K562 (cell line): Measurements from ENCODE around the gene NAA15. TPM values are rescaled to one million over a fixed set of nuclear protein-coding genes. Genes with fewer than 3 reads are reported as not detected.

Source experiments
- ATAC-seq: fragments of 200-7000 bp; cut with Tn5 transposase; 3 replicates; pipeline ENCODE4 v1.9.1; 2020; ENCODE audit warnings: moderate library complexity
- BruUV-seq: library from RNA; stranded (reverse); fragments of 400-500 nt; replicated peaks from 2 replicates; lab custom pipeline; 2021; lab: Mats Ljungman, UMichigan
- CTCF ChIA-PET: fragments of 300-600 bp; formaldehyde crosslinking; extraction: SDS; loops from one replicate; lab custom pipeline; 2021; ENCODE audit warnings: low intra/inter-chr PET ratio; lab: Yijun Ruan, JAX
- POLR2A ChIA-PET: fragments of 300-600, 350-650 bp; sonication (Branson Sonifier 250); formaldehyde crosslinking; extraction: SDS; loops from one replicate; lab custom pipeline; 2021; ENCODE audit warnings: antibody characterized with exemption, inconsistent platforms; lab: Yijun Ruan, JAX
- DNase-seq, 4 experiments: peaks; one replicate each; pipeline versions ENCODE4 v3.0.0 to v3.0.0-alpha.2; 2011 to 2018; ENCODE audit warnings: low spot score in 3 of 4, mixed read lengths in 3 of 4; ENCODE audit errors: extremely low read depth in 1 of 4
- FAIRE-seq: peaks from 2 replicates; lab custom pipeline; 2011; peaks lifted over from hg19 to GRCh38; lab: Jason Lieb, UNC
- H2AFZ ChIP-seq: 2 replicates; pipeline ENCODE4 v1.6.0; 2011; ENCODE audit warnings: low read depth, low read length, control low read depth, inconsistent platforms
- H3K27ac ChIP-seq: fragments of 200-600 bp; 3 replicates; pipeline ENCODE4 v1.8.0; 2011; ENCODE audit warnings: low read depth, mild to moderate bottlenecking, control low read depth, inconsistent platforms, low read length, moderate library complexity, mixed read lengths; ENCODE audit errors: extremely low read depth
- H3K27me3 ChIP-seq, 2 experiments: fragments of 300-600 bp in 1 of 2; 2 replicates in 1 of 2; 3 replicates in 1 of 2; pipeline versions ENCODE4 v1.6.0 to v1.8.0; 2011; ENCODE audit warnings: inconsistent platforms in 2 of 2, low read length in 2 of 2, mild to moderate bottlenecking in 1 of 2, mixed read lengths in 1 of 2, moderate library complexity in 1 of 2; ENCODE audit not compliant: control insufficient read depth in 2 of 2, insufficient read depth in 2 of 2
- H3K36me3 ChIP-seq: fragments of 300-600 bp; 3 replicates; pipeline ENCODE4 v1.8.0; 2011; ENCODE audit warnings: mild to moderate bottlenecking, low read length, inconsistent platforms; ENCODE audit not compliant: control insufficient read depth, insufficient read depth
- H3K4me1 ChIP-seq, 2 experiments: fragments of 200-600 bp in 1 of 2; replicated peaks in 1 of 2; 2 replicates in 1 of 2; 3 replicates in 1 of 2; pipeline versions ENCODE4 v1.5.1 to v1.8.0; 2011; ENCODE audit warnings: inconsistent platforms in 2 of 2, low read length in 2 of 2, mild to moderate bottlenecking in 1 of 2, mixed read lengths in 1 of 2, moderate library complexity in 1 of 2; ENCODE audit not compliant: control insufficient read depth in 2 of 2, insufficient read depth in 2 of 2
- H3K4me2 ChIP-seq: 2 replicates; pipeline ENCODE4 v1.6.1; 2011; ENCODE audit warnings: low read length, control low read depth, inconsistent platforms, mixed read lengths; ENCODE audit not compliant: insufficient read depth
- H3K4me3 ChIP-seq: fragments of 200-600 bp; sonication (generic), shearing (Covaris generic); 2 replicates; pipeline ENCODE4 v1.5.1; 2016; ENCODE audit warnings: control low read depth, inconsistent platforms
- H3K79me2 ChIP-seq: fragments of 200-600 bp; 3 replicates; pipeline ENCODE4 v1.8.0; 2011; ENCODE audit warnings: low read length, inconsistent platforms; ENCODE audit not compliant: control insufficient read depth, insufficient read depth
- H3K9ac ChIP-seq, 2 experiments: 2 replicates each; pipeline versions ENCODE4 v1.6.0 to v1.6.1; 2011; ENCODE audit warnings: low read depth in 2 of 2, low read length in 2 of 2, control low read depth in 1 of 2, inconsistent platforms in 1 of 2, mild to moderate bottlenecking in 1 of 2, mixed read lengths in 1 of 2; ENCODE audit not compliant: insufficient read depth in 1 of 2
- H3K9me1 ChIP-seq: one replicate; pipeline ENCODE4 v1.6.0; 2011; ENCODE audit warnings: inconsistent platforms, mild to moderate bottlenecking, low read length, moderate library complexity; ENCODE audit not compliant: control insufficient read depth, insufficient read depth
- H3K9me3 ChIP-seq: replicated peaks from 2 replicates; pipeline ENCODE4 v1.5.1; 2011; ENCODE audit warnings: low read depth, low read length, inconsistent platforms; ENCODE audit not compliant: control insufficient read depth, insufficient read depth
- H4K20me1 ChIP-seq: replicated peaks from 2 replicates; pipeline ENCODE4 v1.6.1; 2011; ENCODE audit warnings: low read length, inconsistent platforms, mixed read lengths; ENCODE audit not compliant: control insufficient read depth, insufficient read depth
- ATF1 ChIP-seq, 2 experiments: fragments of 450-650 bp in 1 of 2; IDR thresholded peaks; 2 replicates each; pipeline ENCODE4 v1.6.1; 2016; ENCODE audit warnings: missing compliant biosample characterization in 1 of 2, missing genetic modification characterization in 1 of 2
- ID3 ChIP-seq, 2 experiments: fragments of 250-450 bp in 1 of 2; fragments of 450-650 bp in 1 of 2; sonication (Bioruptor Pico) in 1 of 2; IDR thresholded peaks; 2 replicates each; pipeline versions ENCODE4 v1.6.1 to v1.8.0; 2016 to 2021; ENCODE audit warnings: mild to moderate bottlenecking in 2 of 2, moderate library complexity in 2 of 2, missing compliant biosample characterization in 1 of 2, missing genetic modification characterization in 1 of 2
- REST ChIP-seq, 2 experiments: fragments of 450-650 bp; formaldehyde crosslinking in 1 of 2; IDR thresholded peaks; 2 replicates each; pipeline versions ENCODE4 v1.4.0 to v1.6.1; 2014 to 2020; ENCODE audit warnings: mild to moderate bottlenecking in 2 of 2, borderline replicate concordance in 1 of 2, low read depth in 1 of 2
- STAG1 ChIP-seq: sonication (generic); formaldehyde crosslinking; IDR thresholded peaks from 2 replicates; pipeline ENCODE4 v1.5.0; 2020; ENCODE audit warnings: missing genetic modification reagents, borderline replicate concordance
- STAT6 ChIP-seq: sonication (generic); formaldehyde crosslinking; IDR thresholded peaks from 2 replicates; pipeline ENCODE4 v1.8.1; 2023; ENCODE audit warnings: mild to moderate bottlenecking, missing genetic modification reagents
- TOE1 ChIP-seq, 2 experiments: fragments of 450-650 bp in 1 of 2; sonication (generic) in 1 of 2; formaldehyde crosslinking in 1 of 2; IDR thresholded peaks; 2 replicates each; pipeline versions ENCODE4 v1.7.1 to v1.8.0; 2016 to 2022; ENCODE audit warnings: borderline replicate concordance in 2 of 2, mild to moderate bottlenecking in 2 of 2, antibody characterized with exemption in 1 of 2, inconsistent platforms in 1 of 2, low read depth in 1 of 2, missing genetic modification reagents in 1 of 2, moderate library complexity in 1 of 2
- ZC3H11A ChIP-seq: IDR thresholded peaks from 2 replicates; pipeline ENCODE4 v1.6.1; 2012; ENCODE audit warnings: low read depth, low read length, improper control_type of control experiment
- ZNF165 ChIP-seq: fragments of 250-450 bp; sonication (Bioruptor Pico); IDR thresholded peaks from 2 replicates; pipeline ENCODE4 v1.4.0; 2020; ENCODE audit warnings: borderline replicate concordance
- ZNF780A ChIP-seq: fragments of 250-450 bp; sonication (Bioruptor Pico); IDR thresholded peaks from 2 replicates; pipeline ENCODE4 v1.5.0; 2021; ENCODE audit warnings: mild to moderate bottlenecking
- WGBS: fragments of 100-300 bp; shearing (Covaris generic); methylation state at CpG from one replicate; pipeline ENCODE4 v1.1.6; 2016; ENCODE audit warnings: low coverage, mixed read lengths; ENCODE audit not compliant: insufficient coverage; ENCODE audit errors: missing lambda C conversion rate; 5-methylcytosine and 5-hydroxymethylcytosine counted together
- in situ Hi-C: fragments of 300-500 bp; cut with MboI; formaldehyde crosslinking; loops from 4 replicates; pipeline ENCODE4 v1.15.0; 2018; ENCODE audit warnings: inconsistent platforms, mixed read lengths
- intact Hi-C: fragments of 100-400 bp; cut with micrococcal nuclease; formaldehyde crosslinking; loops from 2 replicates; pipeline ENCODE4 v1.14.2; 2022
- polyA plus RNA-seq, 8 experiments: library from polyadenylated mRNA; depleted of rRNA in 4 of 8; stranded (reverse) in 5 of 8; unstranded in 3 of 8; fragments of >200 nt; fragmentation: Nextera tagmentation in 2 of 8; fragmentation: Illumina TruSeq in 1 of 8; extraction: Ambion mirVana in 2 of 8; extraction: Trizol in 1 of 8; gene quantifications; 2 replicates each; pipeline versions ENCODE4 v1.2.1 to v1.2.3, GENCODE V29; 2011 to 2014; ENCODE audit warnings: inconsistent platforms in 1 of 8, missing spikeins in 1 of 8
- total RNA-seq, 7 experiments: library from RNA; depleted of rRNA in 6 of 7; stranded (reverse); fragments of >200 nt in 6 of 7; fragmentation: Illumina TruSeq in 2 of 7; extraction: Trizol in 2 of 7; gene quantifications; 2 replicates each; pipeline versions ENCODE4 v1.2.1 to v1.2.3, GENCODE V29; 2011 to 2021; ENCODE audit warnings: low replicate concordance in 1 of 7

Gene NAA15
- total and polyA plus RNA-seq, 9 of the 15 experiments (the other 6 are each of a cell fraction or from before 2014, with no cell fraction given): 37.8 to 117 (median 63.2) TPM

GRCh38 chr4:139330283-139330682 is 29.0 kb downstream of the NAA15 start:
- Histone ChIP-seq H4K20me1 (no peaks in the 10 kb centered on the region), H3K36me3 (peaks cover 57% of the 10 kb centered on the region), H3K9me3 (no peaks in the 10 kb centered on the region), H3K9ac (no peak overlapping the region), H3K79me2 (peaks cover 97% of the 10 kb centered on the region), H3K4me2 (no peak overlapping the region), H3K4me3 (no peak overlapping the region), H3K27me3 (no peaks in the 10 kb centered on the region), H2AFZ (no peak overlapping the region), H3K9me1 (no peaks in the 10 kb centered on the region), H3K27ac (peak overlapping the region; percentile 5; the same call in 1 of the 3 replicates), H3K4me1 (no peaks in the 10 kb centered on the region; a peak in 2 of 5 replicates)
- no peak for DNase-seq
- ChIA-PET CTCF (no interaction called here), POLR2A (interaction anchor here (0.5 to 1.7 kb wide), 4 partner anchors 9 to 353 kb away, joined by 3 to 7 read pairs (median 3); partner anchors contain the start of gene NAA15)
- no TSS peak for BruUV-seq
- WGBS: 57% methylated on average over 3 of the region's 3 CpGs
- peak; percentile 10; the same call in 2 of the 3 replicates for ATAC-seq
- in situ Hi-C loops (no loop called here), intact Hi-C loops (no loop called here)
- FAIRE-seq: no peak
- no peak for TF ChIP-seq REST (IDR thresholded peaks at IDR 0.05; ENCODE audit: borderline replicate concordance)
- TF ChIP-seq REST (CRISPR knock-in tag; IDR thresholded peaks at IDR 0.05; ENCODE audit: low read depth): no peak
- TF ChIP-seq ZC3H11A: no peak
- no peak for TF ChIP-seq ID3 (CRISPR knock-in tag; IDR thresholded peaks at IDR 0.05)
- no peak for TF ChIP-seq ID3 (tag; IDR thresholded peaks at IDR 0.05)
- TF ChIP-seq TOE1 (IDR thresholded peaks at IDR 0.05; ENCODE audit: borderline replicate concordance): no peak
- no peak for TF ChIP-seq TOE1 (CRISPR knock-in tag; IDR thresholded peaks at IDR 0.05; ENCODE audit: borderline replicate concordance, low read depth)
- no peak for TF ChIP-seq ZNF165 (CRISPR knock-in tag)
- no peak for TF ChIP-seq STAG1
- no peak for TF ChIP-seq ZNF780A (CRISPR knock-in tag)
- no peak for TF ChIP-seq STAT6
- TF ChIP-seq ATF1 (CRISPR knock-in tag; IDR thresholded peaks at IDR 0.05): no peak
- TF ChIP-seq ATF1 (tag; IDR thresholded peaks at IDR 0.05): no peak
